GM13977 (cell line): ENCODE measurements around the gene ATE1.

Experiments used
- DNase-seq: peaks from one replicate; pipeline ENCODE4 v3.0.0; 2012; ENCODE audit warnings: low spot score
- CTCF ChIP-seq: IDR thresholded peaks from 2 replicates; pipeline ENCODE4 v1.5.1; 2012; ENCODE audit warnings: mild to moderate bottlenecking, control low read depth; ENCODE audit not compliant: insufficient read depth; ENCODE audit errors: extremely low read depth, missing control alignments
- in situ Hi-C: fragments of 300-500 bp; cut with MboI; formaldehyde crosslinking; loops from one replicate; pipeline ENCODE4 v1.12.0; 2022; ENCODE audit warnings: low sequenced_read_pairs, low pct_unique_long_range_greater_than_20kb, mixed read lengths, inconsistent platforms; ENCODE audit not compliant: unreplicated experiment

The ATE1 gene

DNA sequence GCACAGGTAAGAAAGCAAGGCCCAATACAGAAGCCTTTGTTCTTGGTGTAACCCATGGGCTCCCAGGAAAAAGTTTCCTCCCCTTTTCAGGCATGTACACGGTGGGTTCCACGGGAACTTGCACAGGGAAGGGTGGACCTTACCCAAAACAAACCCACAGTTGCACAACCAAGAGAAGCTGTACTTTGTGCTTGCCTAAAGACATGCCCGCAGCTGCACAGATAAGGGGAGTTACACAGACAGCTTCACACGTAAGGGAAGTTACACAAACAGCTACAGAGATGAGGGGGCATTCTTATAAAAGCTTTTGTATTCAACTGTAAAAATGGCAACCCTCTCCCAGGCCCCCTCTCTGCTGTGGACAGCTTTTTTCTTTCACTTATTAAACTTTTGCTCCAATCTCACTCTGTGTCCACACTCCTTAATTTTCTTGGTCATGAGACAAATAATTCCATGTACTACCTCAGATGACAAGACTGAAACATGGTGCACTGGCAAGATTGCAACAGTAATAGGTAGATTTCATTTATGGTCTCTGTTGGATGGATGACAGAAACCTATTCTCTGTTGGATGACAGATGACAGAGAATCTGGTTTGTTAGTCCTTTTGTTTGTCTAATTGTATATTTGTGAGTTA, 72.9 kb downstream of the ATE1 start:
- in situ Hi-C loops, result no loop called here
- no peak for TF ChIP-seq CTCF
- DNase-seq, result no peak

GRCh38 chr10:121853950-121854349, 73.9 kb downstream of the ATE1 start:
- in situ Hi-C loops, result no loop called here
- no peak for DNase-seq
- no peak for TF ChIP-seq CTCF

DNA sequence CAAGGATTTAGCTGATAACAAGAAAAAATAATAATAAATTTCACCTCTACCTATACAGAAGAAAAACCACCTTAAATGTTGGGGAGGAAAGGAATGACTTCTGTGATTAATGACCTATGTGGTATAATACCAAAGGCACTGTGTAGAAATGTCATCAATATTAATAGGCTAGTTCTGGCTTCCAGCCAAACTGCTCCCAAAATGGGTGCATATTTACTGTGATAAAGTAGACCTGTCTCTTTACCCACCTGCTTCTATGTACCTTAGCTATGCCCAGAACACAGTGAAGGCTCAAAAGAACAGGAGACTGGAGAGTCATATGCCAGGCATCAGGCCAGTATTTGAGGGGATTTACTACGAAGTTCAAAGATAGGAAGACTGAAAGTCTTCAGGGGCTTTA, 76.0 kb downstream of the ATE1 start:
- in situ Hi-C loops, result no loop called here
- no peak for TF ChIP-seq CTCF
- DNase-seq, result no peak

- no peak for DNase-seq
- in situ Hi-C loops, result no loop called here
- no peak for TF ChIP-seq CTCF
Observed at GRCh38 chr10:121848082-121848481, 79.7 kb downstream of the ATE1 start.

GRCh38 chr10:121846555-121846954, 81.3 kb downstream of the ATE1 start:
- in situ Hi-C loops, result no loop called here
- TF ChIP-seq CTCF, result no peak
- no peak for DNase-seq

DNA sequence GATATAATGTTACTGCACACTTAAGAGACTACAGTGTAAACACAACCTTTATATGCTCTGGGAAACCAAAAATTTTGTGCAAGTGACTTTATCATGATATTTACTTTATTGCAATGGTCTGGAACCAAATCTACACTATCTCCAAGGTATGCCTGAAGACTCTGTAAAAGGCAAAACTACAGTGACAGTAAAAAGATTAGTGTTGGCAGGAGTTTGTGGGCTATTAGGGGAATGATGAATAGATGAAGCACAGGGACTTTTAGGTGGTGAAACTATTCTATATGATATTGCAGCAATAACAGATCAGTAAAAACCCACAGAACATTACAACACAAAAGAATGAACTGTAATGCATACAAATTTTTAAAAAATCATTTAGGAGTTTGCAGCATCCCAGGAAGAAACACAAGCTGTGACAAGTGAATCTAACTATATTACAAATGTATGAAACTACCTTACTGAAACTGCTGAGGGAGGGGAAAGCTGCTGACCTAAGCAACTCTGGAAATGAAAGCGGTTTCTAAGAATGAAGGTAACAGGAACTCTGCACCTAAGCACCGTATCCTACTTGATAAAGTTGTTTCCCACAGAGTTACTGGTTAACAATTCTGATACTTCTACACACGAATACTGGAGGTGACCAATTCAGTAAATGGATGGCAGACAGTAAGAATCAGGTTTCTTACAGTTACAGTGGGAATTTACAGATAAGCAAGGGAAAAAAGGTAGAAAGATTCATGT, 82.6 kb downstream of the ATE1 start:
- no peak for DNase-seq
- TF ChIP-seq CTCF, result no peak
- in situ Hi-C loops, result no loop called here
